ENCODE data around the gene TYMP. TPM values are rescaled to one million over a fixed set of nuclear protein-coding genes. Genes with fewer than 3 reads are reported as not detected.
A peak's percentile ranks its signal among the peaks of the same experiment; 100 is the strongest.

Gene TYMP
- total RNA-seq, 2 donors from 2014 or later, result 1.2 to 2.1 TPM

- Histone ChIP-seq H3K36me3 (ENCODE audit: control insufficient read depth, insufficient read depth, low read length) (no peaks in the 10 kb centered on the region), H3K27ac (ENCODE audit: low read depth, low read length) (no peak overlapping the region), H3K27me3 (ENCODE audit: control insufficient read depth, insufficient read depth, low read length, poor library complexity, severe bottlenecking) (no peaks in the 10 kb centered on the region), H3K9ac (ENCODE audit: extremely low read depth, low read length, poor library complexity, severe bottlenecking) (no peak overlapping the region), H3K9me3 (ENCODE audit: control insufficient read depth, low read length) (no peaks in the 10 kb centered on the region), H3K4me3 (ENCODE audit: low read length) (no peak overlapping the region), H3K4me1 (ENCODE audit: control insufficient read depth, insufficient read depth, low read length) (no peaks in the 10 kb centered on the region)
- Mint-ChIP-seq H3K4me1 (peaks cover 11% of the 10 kb centered on the region), H3K27me3 (ENCODE audit: insufficient read depth) (peaks cover 47% of the 10 kb centered on the region), H3K36me3 (ENCODE audit: low read depth) (no peaks in the 10 kb centered on the region), H3K9me3 (no peaks in the 10 kb centered on the region), H3K27ac (no peak overlapping the region), H3K4me3 (no peak overlapping the region)
- TF ChIP-seq CTCF (conservative IDR thresholded peaks at IDR 0.05), result no peak
- WGBS, 2 experiments (ENCODE audit: insufficient coverage in 1 of 2, insufficient read length in 1 of 2), result 90% methylated on average over 9 to 23 of the region's 23 CpGs
- DNase-seq, result no peak
Observed at GRCh38 chr22:50487290-50488005, 42.4 kb downstream of the TYMP start.

GRCh38 chr22:50486561-50487289 lies 43.1 kb downstream of the TYMP start, which contains the start of gene MIOX:
Gene MIOX (plus strand): TSS chr22:50486859. CDS start chr22:50486898, 39 bp downstream.
- Histone ChIP-seq H3K9ac (ENCODE audit: extremely low read depth, low read length, poor library complexity, severe bottlenecking) (no peak within 1 kb of the TSS), H3K4me3 (ENCODE audit: low read length) (no peak within 1 kb of the TSS), H3K4me1 (ENCODE audit: control insufficient read depth, insufficient read depth, low read length) (no peaks in the 10 kb centered on the region), H3K36me3 (ENCODE audit: control insufficient read depth, insufficient read depth, low read length) (no peaks in the 10 kb centered on the region), H3K27ac (ENCODE audit: low read depth, low read length) (no peak within 1 kb of the TSS), H3K9me3 (ENCODE audit: control insufficient read depth, low read length) (no peaks in the 10 kb centered on the region), H3K27me3 (ENCODE audit: control insufficient read depth, insufficient read depth, low read length, poor library complexity, severe bottlenecking) (no peaks in the 10 kb centered on the region)
- Mint-ChIP-seq H3K27ac (no peak within 1 kb of the TSS), H3K9me3 (no peaks in the 10 kb centered on the region), H3K4me1 (peaks cover 11% of the 10 kb centered on the region), H3K36me3 (ENCODE audit: low read depth) (no peaks in the 10 kb centered on the region), H3K27me3 (ENCODE audit: insufficient read depth) (peaks cover 49% of the 10 kb centered on the region), H3K4me3 (no peak within 1 kb of the TSS)
- WGBS, 2 experiments (ENCODE audit: insufficient coverage in 1 of 2, insufficient read length in 1 of 2), result 78 to 84% methylated on average over 15 to 23 of the region's 23 CpGs
- no peak for DNase-seq
- no peak for TF ChIP-seq CTCF (conservative IDR thresholded peaks at IDR 0.05)

- Histone ChIP-seq H3K27ac (ENCODE audit: low read depth, low read length) (no peak overlapping the region), H3K9ac (ENCODE audit: extremely low read depth, low read length, poor library complexity, severe bottlenecking) (no peak overlapping the region), H3K9me3 (ENCODE audit: control insufficient read depth, low read length) (no peaks in the 10 kb centered on the region), H3K27me3 (ENCODE audit: control insufficient read depth, insufficient read depth, low read length, poor library complexity, severe bottlenecking) (peaks cover 6% of the 10 kb centered on the region), H3K4me1 (ENCODE audit: control insufficient read depth, insufficient read depth, low read length) (no peaks in the 10 kb centered on the region), H3K36me3 (ENCODE audit: control insufficient read depth, insufficient read depth, low read length) (no peaks in the 10 kb centered on the region), H3K4me3 (ENCODE audit: low read length) (no peak overlapping the region)
- no peak overlapping the region for H3K27ac Mint-ChIP-seq
- 84 to 93% methylated on average over 21 to 29 of the region's 29 CpGs for WGBS, 2 experiments (ENCODE audit: insufficient coverage in 1 of 2, insufficient read length in 1 of 2)
- no peak overlapping the region for H3K4me3 Mint-ChIP-seq
- H3K4me1 Mint-ChIP-seq, result peaks cover 11% of the 10 kb centered on the region
- DNase-seq, result peak; percentile 62
- no peaks in the 10 kb centered on the region for H3K9me3 Mint-ChIP-seq
- TF ChIP-seq CTCF (conservative IDR thresholded peaks at IDR 0.05), result peak; percentile 26
- peaks cover 48% of the 10 kb centered on the region for H3K27me3 Mint-ChIP-seq (ENCODE audit: insufficient read depth)
- no peaks in the 10 kb centered on the region for H3K36me3 Mint-ChIP-seq (ENCODE audit: low read depth)
Observed at GRCh38 chr22:50485221-50486131, 44.3 kb downstream of the TYMP start.

Measured in endodermal cell (in vitro differentiated cells).